HepG2 (cell line): Measurements from ENCODE around the gene TMEM107. TPM values are rescaled to one million over a fixed set of nuclear protein-coding genes. Genes with fewer than 3 reads are reported as not detected.
A peak's percentile ranks its signal among the peaks of the same experiment; 100 is the strongest.

Experiments used
- CENPBD1 ChIP-seq: sonication (generic); formaldehyde crosslinking; IDR thresholded peaks from 2 replicates; pipeline ENCODE4 v1.8.0; 2022; ENCODE audit warnings: missing genetic modification reagents, low read depth, mild to moderate bottlenecking, borderline replicate concordance
- GTF3A ChIP-seq: sonication (generic); formaldehyde crosslinking; conservative IDR thresholded peaks from 2 replicates; pipeline ENCODE4 v1.4.0; 2020; ENCODE audit warnings: mild to moderate bottlenecking, missing genetic modification reagents
- KLF15 ChIP-seq: sonication (generic); formaldehyde crosslinking; IDR thresholded peaks from 2 replicates; pipeline ENCODE4 v1.8.1; 2023; ENCODE audit warnings: borderline replicate concordance, mild to moderate bottlenecking, inconsistent platforms, missing genetic modification reagents, mixed read lengths
- NFE2 ChIP-seq: sonication (generic); formaldehyde crosslinking; IDR thresholded peaks from 2 replicates; pipeline ENCODE4 v1.4.0; 2020; ENCODE audit warnings: missing genetic modification reagents
- NFYB ChIP-seq: sonication (generic); formaldehyde crosslinking; IDR thresholded peaks from 2 replicates; pipeline ENCODE4 v1.4.0; 2020; ENCODE audit warnings: missing genetic modification reagents
- RBM22 ChIP-seq: fragments of 200-400 bp; formaldehyde crosslinking; optimal IDR thresholded peaks from 2 replicates; pipeline ENCODE3; 2017; ENCODE audit warnings: mild to moderate bottlenecking, low read length, moderate library complexity
- SMYD3 ChIP-seq: sonication (generic); formaldehyde crosslinking; IDR thresholded peaks from 2 replicates; pipeline ENCODE4 v1.8.1; 2023; ENCODE audit warnings: mild to moderate bottlenecking, missing genetic modification reagents
- SYNCRIP ChIP-seq: fragments of 200-400 bp; formaldehyde crosslinking; IDR thresholded peaks from 2 replicates; pipeline ENCODE4 v1.6.1; 2018; ENCODE audit warnings: mild to moderate bottlenecking, low read depth, low read length; ENCODE audit not compliant: insufficient read depth
- THAP7 ChIP-seq: sonication (generic); formaldehyde crosslinking; IDR thresholded peaks from 2 replicates; pipeline ENCODE4 v1.8.1; 2023; ENCODE audit warnings: mild to moderate bottlenecking, missing genetic modification reagents
- ZBTB10 ChIP-seq: sonication (generic); formaldehyde crosslinking; IDR thresholded peaks from 2 replicates; pipeline ENCODE4 v1.4.0; 2020; ENCODE audit warnings: missing genetic modification reagents, borderline replicate concordance
- ZFAT ChIP-seq: sonication (generic); formaldehyde crosslinking; conservative IDR thresholded peaks from 2 replicates; pipeline ENCODE4 v1.8.1; 2023; ENCODE audit warnings: missing genetic modification reagents, inconsistent platforms
- ZMYM2 ChIP-seq: sonication (generic); formaldehyde crosslinking; IDR thresholded peaks from 2 replicates; pipeline ENCODE4 v1.8.0; 2022; ENCODE audit warnings: mild to moderate bottlenecking, missing genetic modification reagents
- ZNF20 ChIP-seq: sonication (generic); formaldehyde crosslinking; IDR thresholded peaks from 2 replicates; pipeline ENCODE4 v1.4.0; 2020; ENCODE audit warnings: mild to moderate bottlenecking, moderate library complexity, missing genetic modification reagents
- ZNF224 ChIP-seq: sonication (generic); formaldehyde crosslinking; IDR thresholded peaks from 2 replicates; pipeline ENCODE4 v1.5.0; 2020; ENCODE audit warnings: mild to moderate bottlenecking, missing genetic modification reagents
- ZNF280B ChIP-seq: sonication (generic); formaldehyde crosslinking; IDR thresholded peaks from 2 replicates; pipeline ENCODE4 v1.5.0; 2020; ENCODE audit warnings: missing genetic modification reagents, mild to moderate bottlenecking, borderline replicate concordance
- ZNF512B ChIP-seq: sonication (generic); formaldehyde crosslinking; IDR thresholded peaks from 2 replicates; pipeline ENCODE4 v1.5.1; 2020; ENCODE audit warnings: missing genetic modification reagents, mild to moderate bottlenecking, borderline replicate concordance
- ZNF550 ChIP-seq: sonication (generic); formaldehyde crosslinking; IDR thresholded peaks from 2 replicates; pipeline ENCODE4 v1.4.0; 2020; ENCODE audit warnings: mild to moderate bottlenecking, missing genetic modification reagents, borderline replicate concordance
- ZNF557 ChIP-seq: sonication (generic); formaldehyde crosslinking; IDR thresholded peaks from 2 replicates; pipeline ENCODE4 v1.4.0; 2020; ENCODE audit warnings: missing genetic modification reagents
- ZNF691 ChIP-seq: sonication (generic); formaldehyde crosslinking; IDR thresholded peaks from 2 replicates; pipeline ENCODE4 v1.4.0; 2020; ENCODE audit warnings: missing genetic modification reagents, low read depth, mild to moderate bottlenecking, borderline replicate concordance
- polyA plus RNA-seq, 8 experiments: library from polyadenylated mRNA; depleted of rRNA in 3 of 8; stranded (reverse) in 7 of 8; unstranded in 1 of 8; fragments of >200 nt; fragmentation: Illumina TruSeq in 4 of 8; extraction: Trizol in 4 of 8; gene quantifications; 2 replicates each; pipeline versions ENCODE4 v1.2.1 to v1.2.3, GENCODE V29; 2011 to 2016; ENCODE audit warnings: low read depth in 4 of 8, missing spikeins in 1 of 8, mixed read lengths in 1 of 8; ENCODE audit not compliant: insufficient read depth in 1 of 8
- total RNA-seq, 5 experiments: library from RNA; depleted of rRNA; stranded (reverse); fragments of >200 nt; fragmentation: Illumina TruSeq; extraction: Trizol; gene quantifications; 2 replicates each; pipeline ENCODE4 v1.2.3, GENCODE V29; 2016; ENCODE audit warnings: low read depth in 1 of 5

Gene TMEM107
- total and polyA plus RNA-seq, 2 of the 13 experiments (the other 11 are each of a cell fraction or from before 2014, with no cell fraction given) = 7.2 to 15.3 TPM

GRCh38 chr17:8186787-8187516 is 10.8 kb upstream of the TMEM107 start (continued):
- TF ChIP-seq CENPBD1 (CRISPR knock-in tag) = no peak; the same call in 1 of the 2 replicates
- TF ChIP-seq ZBTB10 (CRISPR knock-in tag) = 0 out of 2 replicates have a peak, but pooled peaks have one; percentile 48
- peak; percentile 85 for TF ChIP-seq ZNF691 (CRISPR knock-in tag)
- no peak for TF ChIP-seq NFE2
- peak; percentile 8; the same call in 1 of the 2 replicates for TF ChIP-seq ZNF224 (CRISPR knock-in tag)
- no peak for TF ChIP-seq NFYB (CRISPR knock-in tag)
- TF ChIP-seq KLF15 = peak; percentile 54; the same call in 1 of the 2 replicates
- TF ChIP-seq SMYD3 (CRISPR knock-in tag) = peak; percentile 60; the same call in 1 of the 2 replicates
- peak; percentile 81; the same call in 1 of the 2 replicates for TF ChIP-seq ZNF557 (CRISPR knock-in tag)
- 0 out of 2 replicates have a peak, but pooled peaks have one; percentile 35 for TF ChIP-seq ZMYM2 (CRISPR knock-in tag)
- TF ChIP-seq THAP7 (CRISPR knock-in tag) = peak; percentile 71; the same call in 1 of the 2 replicates
- peak; percentile 93; the same call in 1 of the 2 replicates for TF ChIP-seq GTF3A (CRISPR knock-in tag)
- no peak for TF ChIP-seq ZNF280B (CRISPR knock-in tag)
- no peak for TF ChIP-seq ZNF512B (CRISPR knock-in tag)
- peak; percentile 87; the same call in 1 of the 2 replicates for TF ChIP-seq ZNF20 (CRISPR knock-in tag)
- TF ChIP-seq RBM22 = peak; percentile 91
- TF ChIP-seq ZFAT (CRISPR knock-in tag) = no peak
- no peak for TF ChIP-seq SYNCRIP
- TF ChIP-seq ZNF550 = no peak
